CD8-positive, alpha-beta memory T cell (primary cell): ENCODE results near the gene BMPR2. TPM values are rescaled to one million over a fixed set of nuclear protein-coding genes. Genes with fewer than 3 reads are reported as not detected.
"Not testable (repeated sequence)": the region's sequence is repeated elsewhere in the genome, so short reads cannot be mapped to it uniquely, and the experiment has no call there.

Source experiments
- CTCF ChIA-PET: fragments of 350-600 bp; sonication (Branson Sonifier 250); formaldehyde crosslinking; loops from one replicate; lab custom pipeline; 2021; ENCODE audit warnings: antibody characterized with exemption; lab: Charles Lee
- POLR2A ChIA-PET: fragments of 350-600 bp; sonication (Branson Sonifier 250); formaldehyde crosslinking; loops from one replicate; lab custom pipeline; 2021; ENCODE audit warnings: antibody characterized with exemption; lab: Charles Lee
- DNase-seq, 5 donors: peaks; one replicate each; pipeline versions ENCODE4 v3.0.0 to v3.0.0-alpha.2; 2020 to 2022; ENCODE audit warnings: mixed read lengths in 1 of 5
- H3K27ac ChIP-seq: one replicate; pipeline ENCODE4 v1.7.0; 2013; ENCODE audit warnings: low read depth, mild to moderate bottlenecking, low read length, moderate library complexity
- H3K27me3 ChIP-seq: 2 replicates; pipeline ENCODE4 v1.7.0; 2013; ENCODE audit warnings: low read length, mild to moderate bottlenecking; ENCODE audit not compliant: insufficient read depth, poor library complexity, severe bottlenecking
- H3K36me3 ChIP-seq: 2 replicates; pipeline ENCODE4 v1.7.0; 2013; ENCODE audit warnings: mild to moderate bottlenecking, low read length, moderate library complexity; ENCODE audit not compliant: insufficient read depth
- H3K4me1 ChIP-seq: 2 replicates; pipeline ENCODE4 v1.7.0; 2013; ENCODE audit warnings: mild to moderate bottlenecking, low read length, moderate library complexity; ENCODE audit not compliant: insufficient read depth
- H3K4me3 ChIP-seq: 2 replicates; pipeline ENCODE4 v1.7.0; 2013; ENCODE audit warnings: mild to moderate bottlenecking, low read length
- H3K9me3 ChIP-seq: 2 replicates; pipeline ENCODE4 v1.7.0; 2013; ENCODE audit warnings: mild to moderate bottlenecking, low read length
- H3K27ac Mint-ChIP-seq, 8 donors: one replicate each; pipeline ENCODE4 v1.8.0; 2020 to 2021; ENCODE audit warnings: mixed read lengths in 8 of 8, mild to moderate bottlenecking in 6 of 8, inconsistent platforms in 3 of 8, moderate library complexity in 3 of 8
- H3K27me3 Mint-ChIP-seq, 2 donors: one replicate each; pipeline ENCODE4 v1.8.0; 2020 to 2021; ENCODE audit warnings: mixed read lengths in 2 of 2, mild to moderate bottlenecking in 1 of 2, moderate library complexity in 1 of 2
- H3K36me3 Mint-ChIP-seq, 3 donors: one replicate each; pipeline ENCODE4 v1.8.0; 2020 to 2021; ENCODE audit warnings: mixed read lengths in 3 of 3, inconsistent platforms in 1 of 3, mild to moderate bottlenecking in 1 of 3
- H3K4me1 Mint-ChIP-seq, 3 donors: one replicate each; pipeline ENCODE4 v1.8.0; 2020 to 2021; ENCODE audit warnings: mixed read lengths in 3 of 3, inconsistent platforms in 1 of 3, mild to moderate bottlenecking in 1 of 3
- H3K4me3 Mint-ChIP-seq, 7 donors: one replicate each; pipeline ENCODE4 v1.8.0; 2020 to 2021; ENCODE audit warnings: mixed read lengths in 7 of 7, mild to moderate bottlenecking in 6 of 7, moderate library complexity in 4 of 7, inconsistent platforms in 2 of 7
- H3K9me3 Mint-ChIP-seq, 5 donors: one replicate each; pipeline ENCODE4 v1.8.0; 2020 to 2022; ENCODE audit warnings: mixed read lengths in 5 of 5, mild to moderate bottlenecking in 3 of 5, moderate library complexity in 2 of 5, inconsistent platforms in 1 of 5
- polyA plus RNA-seq: library from polyadenylated mRNA; unstranded; fragments of 300-500 nt; fragmentation: Illumina TruSeq; gene quantifications from one replicate; pipeline ENCODE4 v1.2.3, GENCODE V29; 2021
- total RNA-seq, 2 experiments: library from RNA; stranded (reverse); gene quantifications; one replicate each; pipeline ENCODE4 v1.2.3, GENCODE V29; 2021

BMPR2 gene
- total and polyA plus RNA-seq, 3 experiments from 2014 or later = 3.1 to 9.7 (median 9.7) TPM

DNA sequence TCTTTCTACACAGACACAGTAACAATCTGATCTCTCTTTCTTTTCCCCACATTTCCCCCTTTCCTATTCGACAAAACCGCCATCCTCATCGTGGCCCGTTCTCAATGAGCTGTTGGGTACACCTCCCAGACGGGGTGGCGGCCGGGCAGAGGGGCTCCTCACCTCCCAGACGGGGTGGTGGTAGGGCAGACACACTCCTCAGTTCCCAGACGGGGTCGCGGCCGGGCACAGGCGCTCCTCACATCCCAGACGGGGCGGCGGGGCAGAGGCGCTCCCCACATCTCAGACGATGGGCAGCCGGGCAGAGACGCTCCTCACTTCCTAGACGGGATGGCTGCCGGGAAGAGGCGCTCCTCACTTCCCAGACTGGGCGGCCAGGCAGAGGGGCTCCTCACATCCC, 64.0 kb downstream of the BMPR2 start:
- H3K27ac ChIP-seq, H3K27ac Mint-ChIP-seq, DNase-seq, H3K36me3 Mint-ChIP-seq, H3K36me3 ChIP-seq, H3K4me1 ChIP-seq, POLR2A ChIA-PET, H3K9me3 ChIP-seq, H3K27me3 Mint-ChIP-seq, H3K27me3 ChIP-seq, H3K4me3 Mint-ChIP-seq, H3K9me3 Mint-ChIP-seq, H3K4me3 ChIP-seq, CTCF ChIA-PET: not testable (repeated sequence)
- H3K4me1 Mint-ChIP-seq = peaks cover 3 to 12% (median 7%) of the 10 kb centered on the region in 3 donors

DNA sequence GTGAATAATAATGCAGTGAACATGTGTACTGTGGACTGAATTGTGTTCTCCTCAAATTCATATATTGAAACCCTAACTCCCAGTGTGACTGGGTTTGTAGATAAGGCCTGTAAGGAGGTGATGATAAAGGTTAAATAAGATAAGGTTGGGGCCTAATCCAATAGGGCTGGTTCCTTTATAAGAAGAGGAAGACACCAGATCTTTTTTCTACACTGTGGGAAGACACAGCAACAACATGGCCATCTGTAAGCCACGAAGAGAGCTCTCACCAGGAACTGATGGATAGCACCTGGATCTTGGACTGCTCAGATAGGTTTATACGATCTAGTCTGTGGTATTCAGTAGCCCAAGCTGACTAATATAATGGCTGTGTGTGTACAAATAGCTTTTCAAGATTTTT, 66.8 kb downstream of the BMPR2 start:
- Histone ChIP-seq H3K9me3 (no peaks in the 10 kb centered on the region), H3K4me1 (no peaks in the 10 kb centered on the region), H3K27me3 (no peaks in the 10 kb centered on the region), H3K4me3 (no peak overlapping the region), H3K36me3 (no peaks in the 10 kb centered on the region), H3K27ac (no peak overlapping the region)
- Mint-ChIP-seq H3K9me3 (no peaks in the 10 kb centered on the region), H3K4me3 (no peak overlapping the region), H3K36me3 (peaks cover 0 to 4% (median 0%) of the 10 kb centered on the region in 3 donors), H3K4me1 (peaks cover 3 to 8% (median 7%) of the 10 kb centered on the region in 3 donors), H3K27ac (no peak overlapping the region), H3K27me3 (no peaks in the 10 kb centered on the region)
- ChIA-PET POLR2A (no interaction called here), CTCF (no interaction called here)
- DNase-seq = no peak

GRCh38 chr2:202444000-202444399, 67.9 kb downstream of the BMPR2 start:
- H3K9me3 ChIP-seq = no peaks in the 10 kb centered on the region
- H3K4me3 ChIP-seq = no peak overlapping the region
- H3K27ac ChIP-seq = peak overlapping the region; percentile 12
- no peaks in the 10 kb centered on the region for H3K36me3 ChIP-seq
- H3K4me1 Mint-ChIP-seq = peaks cover 3 to 8% (median 7%) of the 10 kb centered on the region in 3 donors
- H3K27me3 ChIP-seq = no peaks in the 10 kb centered on the region
- CTCF ChIA-PET = no interaction called here
- no peak for DNase-seq
- POLR2A ChIA-PET = no interaction called here
- no peaks in the 10 kb centered on the region for H3K9me3 Mint-ChIP-seq
- no peaks in the 10 kb centered on the region for H3K4me1 ChIP-seq
- no peak overlapping the region for H3K27ac Mint-ChIP-seq
- no peak overlapping the region for H3K4me3 Mint-ChIP-seq
- peaks cover 0 to 4% (median 3%) of the 10 kb centered on the region in 3 donors for H3K36me3 Mint-ChIP-seq
- no peaks in the 10 kb centered on the region for H3K27me3 Mint-ChIP-seq

GRCh38 chr2:202449344-202449743, 73.2 kb downstream of the BMPR2 start:
- Histone ChIP-seq H3K4me3 (no peak overlapping the region), H3K27ac (no peak overlapping the region), H3K9me3 (no peaks in the 10 kb centered on the region), H3K4me1 (no peaks in the 10 kb centered on the region), H3K36me3 (no peaks in the 10 kb centered on the region), H3K27me3 (no peaks in the 10 kb centered on the region)
- no peaks in the 10 kb centered on the region for H3K9me3 Mint-ChIP-seq
- H3K27ac Mint-ChIP-seq = no peak overlapping the region
- ChIA-PET POLR2A (no interaction called here), CTCF (no interaction called here)
- no peak overlapping the region for H3K4me3 Mint-ChIP-seq
- no peaks in the 10 kb centered on the region for H3K4me1 Mint-ChIP-seq
- peaks cover 2 to 3% (median 2%) of the 10 kb centered on the region in 3 donors for H3K36me3 Mint-ChIP-seq
- DNase-seq = no peak
- no peaks in the 10 kb centered on the region for H3K27me3 Mint-ChIP-seq

DNA sequence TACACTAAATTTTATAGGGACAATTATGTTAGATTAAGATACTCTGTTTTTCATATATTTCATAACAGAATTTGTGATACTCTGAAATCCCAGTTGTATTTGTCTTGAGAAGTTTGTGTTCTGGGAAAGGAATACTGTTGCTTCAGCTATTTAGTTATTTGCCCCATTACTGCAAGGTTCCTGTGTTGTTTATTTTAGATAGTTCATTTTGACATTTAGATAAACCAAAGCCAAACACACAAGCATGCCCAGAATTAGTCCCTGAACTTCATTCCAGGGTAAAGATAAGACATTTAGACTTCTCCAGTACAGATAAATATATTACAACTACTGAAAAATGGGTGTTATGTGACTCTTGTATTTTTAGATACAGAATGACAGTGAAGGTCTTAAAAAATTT, 74.7 kb downstream of the BMPR2 start:
- Mint-ChIP-seq H3K36me3 (peaks cover 2 to 4% (median 3%) of the 10 kb centered on the region in 3 donors), H3K9me3 (no peaks in the 10 kb centered on the region), H3K27me3 (no peaks in the 10 kb centered on the region), H3K27ac (no peak overlapping the region), H3K4me1 (no peaks in the 10 kb centered on the region), H3K4me3 (no peak overlapping the region)
- ChIA-PET CTCF (interaction anchor here (0.7 kb wide), 1 partner anchor 1453 kb away, joined by 3 read pairs; no protein-coding TSS in a partner anchor), POLR2A (no interaction called here)
- Histone ChIP-seq H3K36me3 (no peaks in the 10 kb centered on the region), H3K4me3 (no peak overlapping the region), H3K9me3 (no peaks in the 10 kb centered on the region), H3K27ac (no peak overlapping the region), H3K27me3 (no peaks in the 10 kb centered on the region), H3K4me1 (no peaks in the 10 kb centered on the region)
- DNase-seq = no peak

DNA sequence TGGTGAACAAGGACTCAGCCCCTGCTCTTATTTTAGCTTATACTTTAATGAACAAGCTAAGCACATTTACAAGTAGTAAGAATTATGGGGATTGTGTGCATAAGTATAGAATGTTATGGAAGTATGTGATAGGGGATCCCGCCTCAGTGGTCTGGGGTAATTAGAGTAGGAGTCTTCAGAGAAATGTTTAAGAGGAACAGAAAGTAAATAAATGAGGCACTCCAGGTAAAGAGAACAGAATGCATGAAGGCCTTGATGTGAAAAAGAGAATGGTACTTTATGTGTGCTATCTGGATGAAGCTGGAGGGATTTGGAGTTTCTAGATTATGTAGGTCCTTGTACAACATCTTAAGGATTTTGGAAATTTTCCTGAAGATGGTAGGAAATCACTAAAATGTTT, 76.6 kb downstream of the BMPR2 start:
- Histone ChIP-seq H3K36me3 (no peaks in the 10 kb centered on the region), H3K9me3 (no peaks in the 10 kb centered on the region), H3K27me3 (no peaks in the 10 kb centered on the region), H3K27ac (no peak overlapping the region), H3K4me1 (no peaks in the 10 kb centered on the region), H3K4me3 (no peak overlapping the region)
- no peak for DNase-seq
- POLR2A ChIA-PET = no interaction called here
- CTCF ChIA-PET = no interaction called here
- Mint-ChIP-seq H3K36me3 (peaks cover 2 to 9% (median 4%) of the 10 kb centered on the region in 3 donors), H3K4me1 (no peaks in the 10 kb centered on the region), H3K27ac (no peak overlapping the region), H3K27me3 (no peaks in the 10 kb centered on the region), H3K9me3 (no peaks in the 10 kb centered on the region), H3K4me3 (no peak overlapping the region)

DNA sequence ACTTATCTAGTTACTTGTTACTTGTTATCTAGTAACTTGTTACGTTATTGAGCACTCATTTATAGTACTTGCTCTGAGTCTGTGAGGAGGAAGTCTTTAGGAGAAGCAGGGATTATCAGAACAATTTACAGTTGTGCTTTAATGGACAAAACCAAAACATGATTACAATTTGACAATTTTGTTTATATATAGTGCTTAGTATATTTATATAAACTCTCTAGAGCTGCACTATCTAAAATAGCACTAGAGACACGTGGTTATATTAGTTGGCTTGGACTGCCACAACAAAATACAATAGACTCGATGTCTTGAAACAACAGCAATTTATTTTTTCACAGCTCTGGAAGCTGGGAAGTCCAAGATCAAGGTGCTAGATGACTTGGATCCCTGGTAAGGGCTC, 78.4 kb downstream of the BMPR2 start:
- DNase-seq = no peak
- no peak overlapping the region for H3K4me3 ChIP-seq
- ChIA-PET CTCF (no interaction called here), POLR2A (no interaction called here)
- Mint-ChIP-seq H3K4me3 (no peak overlapping the region), H3K36me3 (peaks cover under 1 to 7% (median 4%) of the 10 kb centered on the region in 3 donors), H3K27me3 (no peaks in the 10 kb centered on the region), H3K4me1 (no peaks in the 10 kb centered on the region), H3K9me3 (peaks cover 0 to under 1% (median 0%) of the 10 kb centered on the region in 5 donors), H3K27ac (no peak overlapping the region)
- no peak overlapping the region for H3K27ac ChIP-seq
- no peaks in the 10 kb centered on the region for H3K4me1 ChIP-seq
- H3K9me3 ChIP-seq = no peaks in the 10 kb centered on the region
- H3K27me3 ChIP-seq = no peaks in the 10 kb centered on the region
- H3K36me3 ChIP-seq = no peaks in the 10 kb centered on the region

- no peak for DNase-seq
- H3K9me3 Mint-ChIP-seq = peaks cover 0 to 6% (median 0%) of the 10 kb centered on the region in 5 donors
- Histone ChIP-seq H3K27ac (no peak overlapping the region), H3K27me3 (no peaks in the 10 kb centered on the region), H3K4me3 (no peak overlapping the region), H3K9me3 (no peaks in the 10 kb centered on the region), H3K4me1 (no peaks in the 10 kb centered on the region), H3K36me3 (no peaks in the 10 kb centered on the region)
- H3K27ac Mint-ChIP-seq = peak overlapping the region in 1 of 8 donors; percentile 12
- POLR2A ChIA-PET = no interaction called here
- H3K4me3 Mint-ChIP-seq = no peak overlapping the region
- H3K36me3 Mint-ChIP-seq = peaks cover 0 to 13% (median 6%) of the 10 kb centered on the region in 3 donors
- no peaks in the 10 kb centered on the region for H3K4me1 Mint-ChIP-seq
- CTCF ChIA-PET = no interaction called here
- H3K27me3 Mint-ChIP-seq = no peaks in the 10 kb centered on the region
Measured at GRCh38 chr2:202455114-202455513, 79.0 kb downstream of the BMPR2 start.

DNA sequence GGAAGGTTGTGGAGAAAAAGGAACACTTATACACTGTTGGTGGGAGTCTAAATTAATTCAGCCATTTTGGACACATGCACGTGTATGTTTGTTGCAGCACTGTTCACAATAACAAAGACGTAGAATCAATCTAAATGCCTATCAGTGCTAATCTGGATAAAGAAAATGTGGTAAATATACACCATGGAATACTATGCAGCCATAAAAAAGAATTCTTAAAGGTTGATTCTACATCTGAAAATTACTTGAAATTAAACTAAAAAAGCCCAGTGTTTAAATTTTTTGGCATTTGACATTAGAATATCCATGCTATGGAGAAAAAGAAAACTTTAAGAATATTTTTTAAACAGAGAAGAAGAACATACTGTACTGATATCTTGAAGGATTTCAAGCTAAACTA, 84.0 kb downstream of the BMPR2 start:
- Mint-ChIP-seq H3K27ac (no peak overlapping the region), H3K27me3 (no peaks in the 10 kb centered on the region), H3K36me3 (peaks cover 4 to 13% (median 4%) of the 10 kb centered on the region in 3 donors), H3K4me3 (no peak overlapping the region), H3K9me3 (peaks cover 0 to 6% (median 0%) of the 10 kb centered on the region in 5 donors), H3K4me1 (no peaks in the 10 kb centered on the region)
- ChIA-PET CTCF (no interaction called here), POLR2A (no interaction called here)
- H3K9me3 ChIP-seq = no peaks in the 10 kb centered on the region
- DNase-seq = no peak
- H3K27me3 ChIP-seq = no peaks in the 10 kb centered on the region
- no peak overlapping the region for H3K27ac ChIP-seq
- H3K4me3 ChIP-seq = no peak overlapping the region
- H3K36me3 ChIP-seq = no peaks in the 10 kb centered on the region
- no peaks in the 10 kb centered on the region for H3K4me1 ChIP-seq
